GM23338 (cell line): ENCODE measurements around the gene LHX1. TPM values are rescaled to one million over a fixed set of nuclear protein-coding genes. Genes with fewer than 3 reads are reported as not detected.

ENCODE experiments used
- ATAC-seq: fragments of 200-7000 bp; cut with Tn5 transposase; 3 replicates; pipeline ENCODE4 v1.9.1; 2020
- DNase-seq: peaks from one replicate; pipeline ENCODE4 v3.0.0-alpha.2; 2015; ENCODE audit warnings: low spot score
- H2AFZ ChIP-seq: fragments of 200-600 bp; sonication (generic); 2 replicates; pipeline ENCODE4 v1.8.0; 2016; ENCODE audit warnings: antibody characterized with exemption, mild to moderate bottlenecking, moderate library complexity
- H3F3A ChIP-seq: fragments of 200-600 bp; sonication (generic); replicated peaks from 2 replicates; pipeline ENCODE4 v1.8.0; 2017; ENCODE audit warnings: antibody characterized with exemption, mixed run types, low read depth
- H3K27ac ChIP-seq: fragments of 200-600 bp; sonication (generic); 2 replicates; pipeline ENCODE4 v1.6.1; 2016; ENCODE audit warnings: low read depth
- H3K27me3 ChIP-seq: fragments of 200-600 bp; sonication (generic); 2 replicates; pipeline ENCODE4 v1.8.0; 2016; ENCODE audit warnings: mild to moderate bottlenecking, mixed run types, moderate library complexity; ENCODE audit not compliant: insufficient read depth
- H3K36me3 ChIP-seq: fragments of 200-600 bp; sonication (generic); 2 replicates; pipeline ENCODE4 v1.8.0; 2016; ENCODE audit warnings: mild to moderate bottlenecking; ENCODE audit not compliant: insufficient read depth
- H3K4me1 ChIP-seq: fragments of 200-600 bp; sonication (generic); 2 replicates; pipeline ENCODE4 v1.8.0; 2016; ENCODE audit warnings: mild to moderate bottlenecking, moderate library complexity; ENCODE audit not compliant: insufficient read depth
- H3K4me2 ChIP-seq: fragments of 200-600 bp; sonication (generic); 2 replicates; pipeline ENCODE4 v1.7.1; 2017; ENCODE audit warnings: mixed run types
- H3K4me3 ChIP-seq: fragments of 200-600 bp; sonication (generic); 2 replicates; pipeline ENCODE4 v1.6.1; 2016; ENCODE audit warnings: mixed run types
- H3K79me2 ChIP-seq: fragments of 200-600 bp; sonication (generic); replicated peaks from 2 replicates; pipeline ENCODE4 v1.8.0; 2017; ENCODE audit warnings: mild to moderate bottlenecking; ENCODE audit not compliant: insufficient read depth
- H3K9me2 ChIP-seq: fragments of 200-600 bp; sonication (generic); 2 replicates; pipeline ENCODE4 v1.8.0; 2017; ENCODE audit not compliant: insufficient read depth
- H4K20me1 ChIP-seq: fragments of 200-600 bp; sonication (generic); replicated peaks from 2 replicates; pipeline ENCODE4 v1.8.0; 2017; ENCODE audit warnings: mild to moderate bottlenecking; ENCODE audit not compliant: insufficient read depth
- H3K27ac Mint-ChIP-seq: 2 replicates; pipeline ENCODE4 v1.8.0; 2020; ENCODE audit warnings: inconsistent platforms, mild to moderate bottlenecking, moderate library complexity, mixed read lengths
- H3K27me3 Mint-ChIP-seq: 3 replicates; pipeline ENCODE4 v1.8.0; 2022; ENCODE audit warnings: low read depth, mild to moderate bottlenecking, moderate library complexity, mixed read lengths, inconsistent platforms; ENCODE audit not compliant: insufficient read depth, poor library complexity
- H3K36me3 Mint-ChIP-seq: 3 replicates; pipeline ENCODE4 v1.8.0; 2021; ENCODE audit warnings: low read depth, mild to moderate bottlenecking, inconsistent platforms, moderate library complexity, mixed read lengths
- H3K4me1 Mint-ChIP-seq: 3 replicates; pipeline ENCODE4 v1.8.0; 2020; ENCODE audit warnings: mild to moderate bottlenecking, inconsistent platforms, mixed read lengths
- H3K4me3 Mint-ChIP-seq: 3 replicates; pipeline ENCODE4 v1.8.0; 2021; ENCODE audit warnings: moderate library complexity, mild to moderate bottlenecking, inconsistent platforms, mixed read lengths
- H3K9me3 Mint-ChIP-seq: 3 replicates; pipeline ENCODE4 v1.8.0; 2020; ENCODE audit warnings: moderate library complexity, mild to moderate bottlenecking, inconsistent platforms, mixed read lengths
- CREB1 ChIP-seq: fragments of 250-450 bp; sonication (Bioruptor Pico); IDR thresholded peaks from 2 replicates; pipeline ENCODE4 v1.5.0; 2020; ENCODE audit warnings: low read depth, mild to moderate bottlenecking, moderate library complexity
- EZH2 ChIP-seq: fragments of 200-600 bp; sonication (generic); IDR thresholded peaks from one replicate; pipeline ENCODE4 v1.8.0; 2017; ENCODE audit warnings: antibody characterized with exemption, mild to moderate bottlenecking, low read depth; ENCODE audit not compliant: unreplicated experiment
- EZH2phosphoT487 ChIP-seq: fragments of 200-600 bp; sonication (generic); IDR thresholded peaks from one replicate; pipeline ENCODE4 v1.8.1; 2018; ENCODE audit warnings: antibody characterized with exemption; ENCODE audit not compliant: unreplicated experiment
- JUNB ChIP-seq: IDR thresholded peaks from one replicate; pipeline ENCODE4 v1.6.1; 2016; ENCODE audit warnings: antibody characterized with exemption; ENCODE audit not compliant: unreplicated experiment
- NANOG ChIP-seq: IDR thresholded peaks from 2 replicates; pipeline ENCODE4 v1.6.1; 2016; ENCODE audit warnings: antibody characterized with exemption, borderline replicate concordance
- POLR2AphosphoS5 ChIP-seq: IDR thresholded peaks from 2 replicates; pipeline ENCODE4 v1.6.1; 2016; ENCODE audit warnings: antibody characterized with exemption, low read depth
- ZNF114 ChIP-seq: fragments of 250-450 bp; sonication (Bioruptor Pico); IDR thresholded peaks from 2 replicates; pipeline ENCODE4 v1.5.0; 2020; ENCODE audit warnings: mild to moderate bottlenecking, moderate library complexity
- ZNF331 ChIP-seq: fragments of 250-450 bp; sonication (Bioruptor Pico); IDR thresholded peaks from 2 replicates; pipeline ENCODE4 v1.5.0; 2020; ENCODE audit warnings: low read depth, mild to moderate bottlenecking, moderate library complexity
- polyA plus RNA-seq: library from polyadenylated mRNA; unstranded; fragments of >200 nt; fragmentation: Nextera tagmentation; extraction: Ambion mirVana; gene quantifications from 2 replicates; pipeline ENCODE4 v1.2.1, GENCODE V29; 2016
- total RNA-seq: library from RNA; depleted of rRNA; stranded (reverse); fragments of >200 nt; shearing (Covaris generic); gene quantifications from 2 replicates; pipeline ENCODE4 v1.2.3, GENCODE V29; 2014
- TF ChIP-seq, protein P1 (sequence below): IDR thresholded peaks from 2 replicates; pipeline ENCODE4 v1.6.1; 2016; ENCODE audit warnings: antibody characterized with exemption
- TF ChIP-seq, protein P2 (sequence below): IDR thresholded peaks from one replicate; pipeline ENCODE4 v1.6.1; 2018; ENCODE audit warnings: antibody characterized with exemption; ENCODE audit not compliant: unreplicated experiment
- TF ChIP-seq, protein P3 (sequence below): fragments of 250-450 bp; sonication (Bioruptor Pico); IDR thresholded peaks from 2 replicates; pipeline ENCODE4 v1.5.0; 2020; ENCODE audit warnings: mild to moderate bottlenecking, moderate library complexity
- TF ChIP-seq, protein P4 (sequence below), 2 experiments: fragments of 200-600 bp in 1 of 2; sonication (generic) in 1 of 2; conservative IDR thresholded peaks; 2 replicates each; pipeline versions ENCODE4 v1.5.1 to v1.6.1; 2016 to 2017; ENCODE audit warnings: antibody characterized with exemption in 2 of 2, low read depth in 2 of 2, mild to moderate bottlenecking in 2 of 2, moderate library complexity in 1 of 2

Gene LHX1
- total and polyA plus RNA-seq, 2 experiments from 2014 or later, result 0.52 to 0.74 TPM

DNA sequence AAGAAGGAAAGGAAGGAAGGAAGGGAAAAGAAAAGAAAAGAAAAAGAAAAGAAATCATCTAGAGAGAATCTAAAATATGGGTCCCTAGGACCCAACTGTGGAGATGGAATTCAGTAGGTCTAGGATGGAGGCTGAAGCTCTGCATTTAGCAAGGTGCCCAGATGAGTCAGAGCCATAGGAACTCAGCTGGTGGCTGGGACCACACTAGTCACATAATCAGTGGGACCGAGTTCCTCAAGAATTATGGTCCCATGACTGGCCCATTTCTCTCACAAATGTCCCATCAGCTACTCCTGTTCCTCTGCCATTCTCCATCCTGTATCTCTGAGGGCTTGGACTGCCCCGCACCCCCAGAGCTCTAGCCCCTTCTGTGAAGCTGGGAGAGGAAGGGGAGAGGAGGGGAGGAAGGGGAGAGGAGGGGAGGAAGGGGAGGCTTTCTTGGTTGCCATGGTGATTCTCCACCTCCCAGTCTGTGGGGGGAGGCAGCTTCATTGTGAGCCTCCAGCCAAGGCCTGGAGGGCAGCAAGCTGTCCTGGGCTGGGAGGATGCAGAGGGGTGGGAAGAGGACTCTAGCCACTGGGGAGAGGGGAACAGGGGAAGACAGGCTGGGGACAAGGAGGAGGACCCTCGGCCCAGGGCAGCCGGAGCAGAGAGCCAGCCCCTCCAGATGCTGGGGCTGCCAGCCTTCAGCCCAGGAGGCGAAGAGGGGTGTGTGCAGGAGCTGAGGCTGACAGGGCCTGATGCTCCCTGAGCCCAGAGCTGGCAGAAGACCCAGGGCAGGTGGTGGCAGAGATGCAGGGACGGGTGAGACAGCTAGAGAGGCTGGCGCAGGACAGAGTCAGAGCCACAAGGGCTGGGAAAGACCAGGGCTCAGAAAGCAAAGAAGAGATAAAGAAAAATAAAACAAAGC, 37.8 kb upstream of the LHX1 start:
- Mint-ChIP-seq H3K27ac (no peak overlapping the region), H3K36me3 (no peaks in the 10 kb centered on the region), H3K4me3 (no peak overlapping the region), H3K9me3 (no peaks in the 10 kb centered on the region), H3K4me1 (peaks cover 14% of the 10 kb centered on the region), H3K27me3 (peaks cover 12% of the 10 kb centered on the region)
- Histone ChIP-seq H4K20me1 (no peaks in the 10 kb centered on the region), H3K36me3 (no peaks in the 10 kb centered on the region), H3K27me3 (no peaks in the 10 kb centered on the region), H2AFZ (no peak overlapping the region; the same call in 1 of the 2 replicates), H3F3A (no peaks in the 10 kb centered on the region), H3K27ac (no peak overlapping the region), H3K4me3 (no peak overlapping the region), H3K4me2 (no peak overlapping the region), H3K4me1 (no peaks in the 10 kb centered on the region), H3K9me2 (0 out of 2 replicates have a peak, but pooled peaks cover 2% of the 10 kb centered on the region), H3K79me2 (no peaks in the 10 kb centered on the region)
- DNase-seq, result peak; percentile 26
- ATAC-seq, result peak; percentile 49
- TF ChIP-seq, protein P1, sequence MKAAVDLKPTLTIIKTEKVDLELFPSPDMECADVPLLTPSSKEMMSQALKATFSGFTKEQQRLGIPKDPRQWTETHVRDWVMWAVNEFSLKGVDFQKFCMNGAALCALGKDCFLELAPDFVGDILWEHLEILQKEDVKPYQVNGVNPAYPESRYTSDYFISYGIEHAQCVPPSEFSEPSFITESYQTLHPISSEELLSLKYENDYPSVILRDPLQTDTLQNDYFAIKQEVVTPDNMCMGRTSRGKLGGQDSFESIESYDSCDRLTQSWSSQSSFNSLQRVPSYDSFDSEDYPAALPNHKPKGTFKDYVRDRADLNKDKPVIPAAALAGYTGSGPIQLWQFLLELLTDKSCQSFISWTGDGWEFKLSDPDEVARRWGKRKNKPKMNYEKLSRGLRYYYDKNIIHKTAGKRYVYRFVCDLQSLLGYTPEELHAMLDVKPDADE, result no peak
- TF ChIP-seq, protein P2, sequence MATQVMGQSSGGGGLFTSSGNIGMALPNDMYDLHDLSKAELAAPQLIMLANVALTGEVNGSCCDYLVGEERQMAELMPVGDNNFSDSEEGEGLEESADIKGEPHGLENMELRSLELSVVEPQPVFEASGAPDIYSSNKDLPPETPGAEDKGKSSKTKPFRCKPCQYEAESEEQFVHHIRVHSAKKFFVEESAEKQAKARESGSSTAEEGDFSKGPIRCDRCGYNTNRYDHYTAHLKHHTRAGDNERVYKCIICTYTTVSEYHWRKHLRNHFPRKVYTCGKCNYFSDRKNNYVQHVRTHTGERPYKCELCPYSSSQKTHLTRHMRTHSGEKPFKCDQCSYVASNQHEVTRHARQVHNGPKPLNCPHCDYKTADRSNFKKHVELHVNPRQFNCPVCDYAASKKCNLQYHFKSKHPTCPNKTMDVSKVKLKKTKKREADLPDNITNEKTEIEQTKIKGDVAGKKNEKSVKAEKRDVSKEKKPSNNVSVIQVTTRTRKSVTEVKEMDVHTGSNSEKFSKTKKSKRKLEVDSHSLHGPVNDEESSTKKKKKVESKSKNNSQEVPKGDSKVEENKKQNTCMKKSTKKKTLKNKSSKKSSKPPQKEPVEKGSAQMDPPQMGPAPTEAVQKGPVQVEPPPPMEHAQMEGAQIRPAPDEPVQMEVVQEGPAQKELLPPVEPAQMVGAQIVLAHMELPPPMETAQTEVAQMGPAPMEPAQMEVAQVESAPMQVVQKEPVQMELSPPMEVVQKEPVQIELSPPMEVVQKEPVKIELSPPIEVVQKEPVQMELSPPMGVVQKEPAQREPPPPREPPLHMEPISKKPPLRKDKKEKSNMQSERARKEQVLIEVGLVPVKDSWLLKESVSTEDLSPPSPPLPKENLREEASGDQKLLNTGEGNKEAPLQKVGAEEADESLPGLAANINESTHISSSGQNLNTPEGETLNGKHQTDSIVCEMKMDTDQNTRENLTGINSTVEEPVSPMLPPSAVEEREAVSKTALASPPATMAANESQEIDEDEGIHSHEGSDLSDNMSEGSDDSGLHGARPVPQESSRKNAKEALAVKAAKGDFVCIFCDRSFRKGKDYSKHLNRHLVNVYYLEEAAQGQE, result no peak
- TF ChIP-seq POLR2AphosphoS5, result no peak
- no peak for TF ChIP-seq ZNF331 (CRISPR knock-in tag)
- TF ChIP-seq, protein P3, sequence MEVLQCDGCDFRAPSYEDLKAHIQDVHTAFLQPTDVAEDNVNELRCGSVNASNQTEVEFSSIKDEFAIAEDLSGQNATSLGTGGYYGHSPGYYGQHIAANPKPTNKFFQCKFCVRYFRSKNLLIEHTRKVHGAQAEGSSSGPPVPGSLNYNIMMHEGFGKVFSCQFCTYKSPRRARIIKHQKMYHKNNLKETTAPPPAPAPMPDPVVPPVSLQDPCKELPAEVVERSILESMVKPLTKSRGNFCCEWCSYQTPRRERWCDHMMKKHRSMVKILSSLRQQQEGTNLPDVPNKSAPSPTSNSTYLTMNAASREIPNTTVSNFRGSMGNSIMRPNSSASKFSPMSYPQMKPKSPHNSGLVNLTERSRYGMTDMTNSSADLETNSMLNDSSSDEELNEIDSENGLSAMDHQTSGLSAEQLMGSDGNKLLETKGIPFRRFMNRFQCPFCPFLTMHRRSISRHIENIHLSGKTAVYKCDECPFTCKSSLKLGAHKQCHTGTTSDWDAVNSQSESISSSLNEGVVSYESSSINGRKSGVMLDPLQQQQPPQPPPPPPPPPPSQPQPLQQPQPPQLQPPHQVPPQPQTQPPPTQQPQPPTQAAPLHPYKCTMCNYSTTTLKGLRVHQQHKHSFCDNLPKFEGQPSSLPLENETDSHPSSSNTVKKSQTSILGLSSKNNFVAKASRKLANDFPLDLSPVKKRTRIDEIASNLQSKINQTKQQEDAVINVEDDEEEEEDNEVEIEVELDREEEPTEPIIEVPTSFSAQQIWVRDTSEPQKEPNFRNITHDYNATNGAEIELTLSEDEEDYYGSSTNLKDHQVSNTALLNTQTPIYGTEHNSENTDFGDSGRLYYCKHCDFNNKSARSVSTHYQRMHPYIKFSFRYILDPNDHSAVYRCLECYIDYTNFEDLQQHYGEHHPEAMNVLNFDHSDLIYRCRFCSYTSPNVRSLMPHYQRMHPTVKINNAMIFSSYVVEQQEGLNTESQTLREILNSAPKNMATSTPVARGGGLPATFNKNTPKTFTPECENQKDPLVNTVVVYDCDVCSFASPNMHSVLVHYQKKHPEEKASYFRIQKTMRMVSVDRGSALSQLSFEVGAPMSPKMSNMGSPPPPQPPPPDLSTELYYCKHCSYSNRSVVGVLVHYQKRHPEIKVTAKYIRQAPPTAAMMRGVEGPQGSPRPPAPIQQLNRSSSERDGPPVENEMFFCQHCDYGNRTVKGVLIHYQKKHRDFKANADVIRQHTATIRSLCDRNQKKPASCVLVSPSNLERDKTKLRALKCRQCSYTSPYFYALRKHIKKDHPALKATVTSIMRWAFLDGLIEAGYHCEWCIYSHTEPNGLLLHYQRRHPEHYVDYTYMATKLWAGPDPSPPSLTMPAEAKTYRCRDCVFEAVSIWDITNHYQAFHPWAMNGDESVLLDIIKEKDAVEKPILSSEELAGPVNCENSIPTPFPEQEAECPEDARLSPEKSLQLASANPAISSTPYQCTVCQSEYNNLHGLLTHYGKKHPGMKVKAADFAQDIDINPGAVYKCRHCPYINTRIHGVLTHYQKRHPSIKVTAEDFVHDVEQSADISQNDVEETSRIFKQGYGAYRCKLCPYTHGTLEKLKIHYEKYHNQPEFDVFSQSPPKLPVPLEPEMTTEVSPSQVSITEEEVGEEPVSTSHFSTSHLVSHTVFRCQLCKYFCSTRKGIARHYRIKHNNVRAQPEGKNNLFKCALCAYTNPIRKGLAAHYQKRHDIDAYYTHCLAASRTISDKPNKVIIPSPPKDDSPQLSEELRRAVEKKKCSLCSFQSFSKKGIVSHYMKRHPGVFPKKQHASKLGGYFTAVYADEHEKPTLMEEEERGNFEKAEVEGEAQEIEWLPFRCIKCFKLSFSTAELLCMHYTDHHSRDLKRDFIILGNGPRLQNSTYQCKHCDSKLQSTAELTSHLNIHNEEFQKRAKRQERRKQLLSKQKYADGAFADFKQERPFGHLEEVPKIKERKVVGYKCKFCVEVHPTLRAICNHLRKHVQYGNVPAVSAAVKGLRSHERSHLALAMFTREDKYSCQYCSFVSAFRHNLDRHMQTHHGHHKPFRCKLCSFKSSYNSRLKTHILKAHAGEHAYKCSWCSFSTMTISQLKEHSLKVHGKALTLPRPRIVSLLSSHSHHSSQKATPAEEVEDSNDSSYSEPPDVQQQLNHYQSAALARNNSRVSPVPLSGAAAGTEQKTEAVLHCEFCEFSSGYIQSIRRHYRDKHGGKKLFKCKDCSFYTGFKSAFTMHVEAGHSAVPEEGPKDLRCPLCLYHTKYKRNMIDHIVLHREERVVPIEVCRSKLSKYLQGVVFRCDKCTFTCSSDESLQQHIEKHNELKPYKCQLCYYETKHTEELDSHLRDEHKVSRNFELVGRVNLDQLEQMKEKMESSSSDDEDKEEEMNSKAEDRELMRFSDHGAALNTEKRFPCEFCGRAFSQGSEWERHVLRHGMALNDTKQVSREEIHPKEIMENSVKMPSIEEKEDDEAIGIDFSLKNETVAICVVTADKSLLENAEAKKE (CRISPR knock-in tag), result no peak
- TF ChIP-seq, protein P4, sequence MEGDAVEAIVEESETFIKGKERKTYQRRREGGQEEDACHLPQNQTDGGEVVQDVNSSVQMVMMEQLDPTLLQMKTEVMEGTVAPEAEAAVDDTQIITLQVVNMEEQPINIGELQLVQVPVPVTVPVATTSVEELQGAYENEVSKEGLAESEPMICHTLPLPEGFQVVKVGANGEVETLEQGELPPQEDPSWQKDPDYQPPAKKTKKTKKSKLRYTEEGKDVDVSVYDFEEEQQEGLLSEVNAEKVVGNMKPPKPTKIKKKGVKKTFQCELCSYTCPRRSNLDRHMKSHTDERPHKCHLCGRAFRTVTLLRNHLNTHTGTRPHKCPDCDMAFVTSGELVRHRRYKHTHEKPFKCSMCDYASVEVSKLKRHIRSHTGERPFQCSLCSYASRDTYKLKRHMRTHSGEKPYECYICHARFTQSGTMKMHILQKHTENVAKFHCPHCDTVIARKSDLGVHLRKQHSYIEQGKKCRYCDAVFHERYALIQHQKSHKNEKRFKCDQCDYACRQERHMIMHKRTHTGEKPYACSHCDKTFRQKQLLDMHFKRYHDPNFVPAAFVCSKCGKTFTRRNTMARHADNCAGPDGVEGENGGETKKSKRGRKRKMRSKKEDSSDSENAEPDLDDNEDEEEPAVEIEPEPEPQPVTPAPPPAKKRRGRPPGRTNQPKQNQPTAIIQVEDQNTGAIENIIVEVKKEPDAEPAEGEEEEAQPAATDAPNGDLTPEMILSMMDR (conservative IDR thresholded peaks at IDR 0.05; ENCODE audit: low read depth in 2 of 2), result no peak
- TF ChIP-seq ZNF114 (CRISPR knock-in tag), result no peak
- no peak for TF ChIP-seq JUNB
- no peak for TF ChIP-seq EZH2
- no peak for TF ChIP-seq NANOG
- TF ChIP-seq CREB1 (CRISPR knock-in tag), result no peak
- TF ChIP-seq EZH2phosphoT487, result no peak
